ENCODE data around the gene ALB.
A peak's percentile ranks its signal among the peaks of the same experiment; 100 is the strongest.

Gene ALB

GRCh38 chr4:73429118-73429517, 25.0 kb downstream of the ALB start:
- no peak overlapping the region for H3K4me3 ChIP-seq (ENCODE audit: low read depth, low read length)
- no peak for DNase-seq (ENCODE audit: low read depth)
- TF ChIP-seq CTCF (conservative IDR thresholded peaks at IDR 0.05; ENCODE audit: low read depth, low read length) = no peak

- no peak overlapping the region for H3K4me3 ChIP-seq (ENCODE audit: low read depth, low read length)
- no peak for DNase-seq (ENCODE audit: low read depth)
- no peak for TF ChIP-seq CTCF (conservative IDR thresholded peaks at IDR 0.05; ENCODE audit: low read depth, low read length)
Observed at GRCh38 chr4:73429826-73430587, 25.9 kb downstream of the ALB start.

GRCh38 chr4:73431813-73432168, 27.7 kb downstream of the ALB start:
- no peak for DNase-seq (ENCODE audit: low read depth)
- H3K4me3 ChIP-seq (ENCODE audit: low read depth, low read length) = no peak overlapping the region
- TF ChIP-seq CTCF (conservative IDR thresholded peaks at IDR 0.05; ENCODE audit: low read depth, low read length) = no peak

GRCh38 chr4:73432169-73433000, 28.3 kb downstream of the ALB start:
- no peak for TF ChIP-seq CTCF (conservative IDR thresholded peaks at IDR 0.05; ENCODE audit: low read depth, low read length)
- no peak for DNase-seq (ENCODE audit: low read depth)
- H3K4me3 ChIP-seq (ENCODE audit: low read depth, low read length) = no peak overlapping the region

- DNase-seq (ENCODE audit: low read depth) = no peak
- H3K4me3 ChIP-seq (ENCODE audit: low read depth, low read length) = no peak overlapping the region
- no peak for TF ChIP-seq CTCF (conservative IDR thresholded peaks at IDR 0.05; ENCODE audit: low read depth, low read length)
Observed at GRCh38 chr4:73433140-73433539, 29.1 kb downstream of the ALB start.

- peak; percentile 60 for TF ChIP-seq CTCF (conservative IDR thresholded peaks at IDR 0.05; ENCODE audit: low read depth, low read length)
- peak; percentile 37 for DNase-seq (ENCODE audit: low read depth)
Observed at GRCh38 chr4:73434311-73434710, 30.2 kb downstream of the ALB start.

More at GRCh38 chr4:73434311-73434710, 30.2 kb downstream of the ALB start:
- no peak overlapping the region for H3K4me3 ChIP-seq (ENCODE audit: low read depth, low read length)

Measured in choroid plexus epithelial cell (primary cell).